Thyroid gland (tissue), 4 donors: ENCODE measurements around the gene RFX3.

Experiments used
- POLR2A ChIP-seq, 2 donors: fragments of 450-650 bp; IDR thresholded peaks; one replicate each; pipeline ENCODE4 v1.6.1; 2017; ENCODE audit warnings: antibody characterized with exemption in 2 of 2, mild to moderate bottlenecking in 2 of 2, moderate library complexity in 1 of 2
- TF ChIP-seq, protein P1 (sequence below), 6 experiments: fragments of 200-600 bp in 3 of 6; fragments of 450-650 bp in 3 of 6; sonication (generic) in 3 of 6; IDR thresholded peaks; one replicate each; pipeline ENCODE4 v1.5.1; 2016 to 2019; ENCODE audit warnings: antibody characterized with exemption in 6 of 6, mild to moderate bottlenecking in 2 of 6, inconsistent platforms in 1 of 6, moderate library complexity in 1 of 6

DNA sequence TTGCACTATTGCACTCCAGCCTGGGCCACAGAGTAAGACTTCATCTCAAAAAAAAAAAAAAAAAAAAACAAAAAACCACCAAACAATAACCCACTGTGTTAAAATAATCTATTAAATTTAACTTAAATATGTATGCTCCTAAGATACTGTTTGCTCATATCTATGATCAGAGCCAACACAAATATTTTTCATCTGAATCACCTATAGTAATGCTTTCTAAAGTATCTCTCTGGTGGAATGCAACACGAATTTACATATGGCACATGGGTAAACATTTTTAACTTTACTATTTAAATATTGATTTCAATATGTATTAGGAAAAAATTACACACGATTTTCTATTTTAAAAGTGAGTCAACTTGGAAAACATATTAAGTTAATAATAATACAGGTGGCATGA is 196.4 kb downstream of the RFX3 start:
- TF ChIP-seq, protein P1, sequence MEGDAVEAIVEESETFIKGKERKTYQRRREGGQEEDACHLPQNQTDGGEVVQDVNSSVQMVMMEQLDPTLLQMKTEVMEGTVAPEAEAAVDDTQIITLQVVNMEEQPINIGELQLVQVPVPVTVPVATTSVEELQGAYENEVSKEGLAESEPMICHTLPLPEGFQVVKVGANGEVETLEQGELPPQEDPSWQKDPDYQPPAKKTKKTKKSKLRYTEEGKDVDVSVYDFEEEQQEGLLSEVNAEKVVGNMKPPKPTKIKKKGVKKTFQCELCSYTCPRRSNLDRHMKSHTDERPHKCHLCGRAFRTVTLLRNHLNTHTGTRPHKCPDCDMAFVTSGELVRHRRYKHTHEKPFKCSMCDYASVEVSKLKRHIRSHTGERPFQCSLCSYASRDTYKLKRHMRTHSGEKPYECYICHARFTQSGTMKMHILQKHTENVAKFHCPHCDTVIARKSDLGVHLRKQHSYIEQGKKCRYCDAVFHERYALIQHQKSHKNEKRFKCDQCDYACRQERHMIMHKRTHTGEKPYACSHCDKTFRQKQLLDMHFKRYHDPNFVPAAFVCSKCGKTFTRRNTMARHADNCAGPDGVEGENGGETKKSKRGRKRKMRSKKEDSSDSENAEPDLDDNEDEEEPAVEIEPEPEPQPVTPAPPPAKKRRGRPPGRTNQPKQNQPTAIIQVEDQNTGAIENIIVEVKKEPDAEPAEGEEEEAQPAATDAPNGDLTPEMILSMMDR (IDR thresholded peaks at IDR 0.05): no peak
- TF ChIP-seq POLR2A (IDR thresholded peaks at IDR 0.05): no peak
